HG02943 (cell line): ENCODE data around the gene NDUFB2.
"Not testable (repeated sequence)": the region's sequence is repeated elsewhere in the genome, so short reads cannot be mapped to it uniquely, and the experiment has no call there.

ENCODE experiments used
- ATAC-seq: cut with Tn5 transposase; IDR thresholded peaks from one replicate; pipeline ENCODE4 v1.9.1; 2021; ENCODE audit warnings: mild to moderate bottlenecking, low read depth, moderate library complexity; ENCODE audit not compliant: unreplicated experiment

The NDUFB2 gene

DNA sequence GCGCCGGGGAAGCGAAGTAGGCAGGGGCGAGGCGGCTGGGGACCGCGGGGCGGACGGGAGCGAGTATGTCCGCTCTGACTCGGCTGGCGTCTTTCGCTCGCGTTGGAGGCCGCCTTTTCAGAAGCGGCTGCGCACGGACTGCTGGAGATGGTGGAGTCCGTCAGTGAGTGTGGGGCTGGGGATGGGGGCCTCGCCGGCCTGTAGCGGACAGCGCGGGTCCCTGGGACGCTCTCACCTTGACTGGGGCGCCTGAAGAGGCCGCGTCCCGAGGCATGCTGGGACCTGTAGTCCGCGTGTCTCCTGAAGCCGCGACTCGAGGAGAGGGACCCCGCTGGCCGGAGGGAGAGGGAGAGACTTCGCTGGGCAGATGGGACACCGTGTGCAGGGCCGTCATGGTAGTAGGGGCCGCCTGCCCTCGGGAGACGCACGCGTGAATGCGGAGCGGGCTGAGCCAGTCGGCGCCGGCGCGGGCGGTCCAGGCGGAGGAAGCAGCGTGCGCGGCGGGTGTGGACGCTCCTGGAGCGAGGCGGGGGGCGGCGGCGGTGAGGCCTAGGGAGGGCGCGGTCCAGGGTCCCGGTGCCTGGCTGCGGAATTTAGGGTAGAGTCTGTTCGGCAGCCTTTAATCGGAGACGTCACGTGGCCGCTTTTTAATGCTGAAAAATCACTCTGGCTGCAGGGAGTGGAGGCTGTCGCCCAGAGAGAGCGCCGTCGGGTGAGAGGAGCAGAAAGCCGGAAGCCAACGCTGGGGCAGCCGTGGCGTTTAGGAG is at the start of gene NDUFB2:
TSS of gene NDUFB2 (plus strand) at position 29 of the 767 bp plus-strand sequence. CDS start at position 66, 37 bp downstream.
- ATAC-seq: peak; percentile 88

DNA sequence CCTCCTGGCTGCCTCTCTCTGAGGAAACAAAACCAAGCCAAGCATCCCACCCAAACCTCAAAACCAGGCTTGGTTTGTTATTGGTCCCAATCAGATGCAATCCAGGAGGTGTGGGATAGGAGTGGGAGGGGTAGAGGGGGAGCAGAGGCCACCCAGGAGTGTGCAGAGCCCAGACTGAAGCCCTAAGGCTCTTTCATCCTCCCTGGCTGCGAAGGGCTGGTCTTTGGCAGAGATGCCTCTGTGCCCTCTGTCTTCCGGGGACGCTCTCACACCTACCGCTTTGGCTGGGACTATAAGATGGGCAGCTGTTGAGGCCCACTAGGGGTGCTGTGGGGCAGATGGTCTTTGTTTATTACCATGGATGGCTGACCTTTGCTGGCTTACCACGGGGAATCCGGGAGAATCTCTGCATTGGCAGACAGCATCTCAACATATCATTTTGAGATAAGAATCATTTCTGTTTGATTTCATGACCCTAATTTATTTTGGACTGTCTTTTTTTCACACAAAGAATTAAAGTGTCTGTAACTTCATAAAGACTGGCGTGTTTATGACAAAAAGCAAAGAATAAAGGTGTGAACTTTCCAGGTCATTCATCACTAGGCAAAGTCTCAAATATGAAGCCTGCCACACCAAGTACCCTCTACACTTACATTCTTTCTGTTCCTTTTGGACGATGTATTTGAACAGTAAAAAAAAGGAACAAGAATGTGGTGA is 49.4 kb upstream of the NDUFB2 start:
- ATAC-seq: peak; percentile 95

DNA sequence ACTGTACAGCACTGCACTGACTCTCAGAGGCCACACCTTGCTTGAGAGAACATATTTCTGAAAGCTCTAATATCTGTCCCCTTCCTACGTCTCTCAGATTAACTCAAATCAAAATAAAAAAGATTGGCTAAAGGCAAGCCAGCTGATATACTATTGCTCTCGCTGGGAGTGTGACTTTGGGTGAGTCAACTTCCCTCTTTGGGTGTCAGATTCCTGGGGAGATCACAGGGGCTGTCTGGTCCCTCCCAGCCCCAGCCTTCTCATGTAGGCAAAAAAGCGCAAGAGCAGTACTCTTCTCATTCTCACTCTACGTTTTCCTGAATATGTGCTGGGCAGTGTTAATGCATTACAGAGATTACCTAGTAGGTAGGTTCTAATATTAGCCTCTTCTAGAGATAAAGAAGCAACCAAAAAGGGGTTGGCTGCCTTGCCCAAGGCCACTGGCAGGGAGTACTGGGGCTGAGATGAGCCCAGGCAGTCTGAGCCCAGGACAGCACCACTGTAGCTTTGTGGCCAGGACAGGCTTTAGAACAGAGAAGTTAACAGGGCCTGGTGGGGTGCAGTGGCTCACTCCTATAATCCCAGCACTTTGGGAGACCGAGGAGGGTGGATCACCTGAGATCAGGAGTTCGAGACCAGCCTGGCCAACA is 46.8 kb upstream of the NDUFB2 start:
- no peak for ATAC-seq

DNA sequence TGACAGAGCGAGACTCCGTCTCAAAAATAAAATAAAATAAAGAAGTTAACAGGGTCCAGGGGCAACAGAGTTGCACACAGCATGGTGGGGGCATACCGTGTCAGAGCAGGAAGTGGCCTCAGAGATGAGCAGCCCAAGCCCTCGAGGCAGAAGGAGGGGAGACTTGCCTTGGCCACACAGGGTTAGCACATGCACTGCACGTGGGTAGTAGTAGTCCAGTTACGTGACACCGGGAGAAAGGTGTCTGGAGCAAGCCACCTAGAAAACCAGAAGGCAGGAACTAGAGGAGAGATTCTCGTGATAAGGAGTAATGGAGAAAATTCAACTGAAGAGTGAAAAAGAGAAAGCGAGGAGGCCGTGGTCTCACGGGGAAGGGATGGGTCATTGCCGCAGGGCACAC is 46.1 kb upstream of the NDUFB2 start:
- no peak for ATAC-seq

DNA sequence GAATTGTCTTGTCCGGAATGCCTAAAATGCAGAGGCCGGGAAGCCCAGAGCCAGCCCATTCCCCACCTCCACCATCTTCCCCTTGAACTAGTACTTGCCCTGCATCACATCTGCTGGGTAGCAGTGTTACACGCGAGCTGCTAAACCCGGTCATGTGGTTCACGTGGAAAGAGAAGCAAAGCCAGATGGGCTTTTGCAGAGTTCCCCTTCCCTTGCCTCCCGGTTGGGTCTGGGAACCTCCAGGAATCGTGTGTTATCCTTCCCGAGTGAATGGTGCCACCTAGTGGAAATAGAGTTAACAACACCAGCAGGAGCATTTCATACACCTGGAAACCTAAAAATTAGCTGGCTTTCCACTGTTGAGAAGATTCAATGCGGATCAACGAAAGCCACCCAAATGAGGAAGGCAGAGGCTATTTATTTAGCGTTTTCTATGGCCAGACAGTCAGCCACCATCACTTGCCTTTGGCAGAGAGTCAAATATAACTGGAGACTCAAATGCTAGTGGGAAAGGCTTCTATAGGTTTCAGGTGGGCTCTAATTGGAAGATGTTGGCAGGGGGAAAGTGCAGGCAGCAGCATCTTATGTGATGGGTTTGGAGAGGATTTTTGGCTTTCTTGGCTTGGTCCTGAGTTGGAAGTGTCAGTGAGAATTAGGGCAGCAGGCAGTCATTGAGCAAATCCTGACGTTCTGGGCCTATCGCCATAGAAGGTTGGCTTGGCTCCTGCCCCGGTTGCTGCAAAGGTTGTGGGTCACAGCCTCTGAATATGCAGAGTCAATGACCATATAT is 43.0 kb upstream of the NDUFB2 start:
- no peak for ATAC-seq

DNA sequence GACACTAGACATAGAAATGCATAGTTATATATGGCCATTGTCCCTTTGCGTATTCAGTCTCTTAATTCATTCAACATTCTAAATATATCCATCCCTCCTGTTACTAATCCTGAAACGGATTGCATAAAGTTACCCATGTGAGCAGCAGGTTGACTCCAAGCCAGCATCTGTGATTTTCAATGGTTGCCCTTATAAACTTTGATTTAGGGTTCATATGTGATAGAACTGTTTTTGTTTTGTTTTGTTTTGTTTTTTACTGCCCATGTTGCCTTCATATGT is 42.5 kb upstream of the NDUFB2 start:
- ATAC-seq: no peak

DNA sequence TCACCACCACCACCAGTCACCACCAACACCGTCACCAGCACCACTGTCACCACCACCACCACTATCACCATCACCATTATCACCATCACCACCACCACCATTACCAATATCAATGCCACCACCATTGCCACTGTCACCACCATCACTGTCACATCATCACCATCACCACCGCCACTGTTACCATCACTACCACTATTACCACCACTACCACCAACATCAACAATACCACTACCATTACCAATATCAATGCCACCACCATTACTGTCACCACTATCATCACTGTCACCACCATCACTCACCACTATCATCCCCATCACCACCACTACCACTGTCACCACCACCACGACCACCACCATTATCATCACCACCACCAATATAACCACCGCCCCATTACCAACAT is 41.8 kb upstream of the NDUFB2 start:
- ATAC-seq: no peak

DNA sequence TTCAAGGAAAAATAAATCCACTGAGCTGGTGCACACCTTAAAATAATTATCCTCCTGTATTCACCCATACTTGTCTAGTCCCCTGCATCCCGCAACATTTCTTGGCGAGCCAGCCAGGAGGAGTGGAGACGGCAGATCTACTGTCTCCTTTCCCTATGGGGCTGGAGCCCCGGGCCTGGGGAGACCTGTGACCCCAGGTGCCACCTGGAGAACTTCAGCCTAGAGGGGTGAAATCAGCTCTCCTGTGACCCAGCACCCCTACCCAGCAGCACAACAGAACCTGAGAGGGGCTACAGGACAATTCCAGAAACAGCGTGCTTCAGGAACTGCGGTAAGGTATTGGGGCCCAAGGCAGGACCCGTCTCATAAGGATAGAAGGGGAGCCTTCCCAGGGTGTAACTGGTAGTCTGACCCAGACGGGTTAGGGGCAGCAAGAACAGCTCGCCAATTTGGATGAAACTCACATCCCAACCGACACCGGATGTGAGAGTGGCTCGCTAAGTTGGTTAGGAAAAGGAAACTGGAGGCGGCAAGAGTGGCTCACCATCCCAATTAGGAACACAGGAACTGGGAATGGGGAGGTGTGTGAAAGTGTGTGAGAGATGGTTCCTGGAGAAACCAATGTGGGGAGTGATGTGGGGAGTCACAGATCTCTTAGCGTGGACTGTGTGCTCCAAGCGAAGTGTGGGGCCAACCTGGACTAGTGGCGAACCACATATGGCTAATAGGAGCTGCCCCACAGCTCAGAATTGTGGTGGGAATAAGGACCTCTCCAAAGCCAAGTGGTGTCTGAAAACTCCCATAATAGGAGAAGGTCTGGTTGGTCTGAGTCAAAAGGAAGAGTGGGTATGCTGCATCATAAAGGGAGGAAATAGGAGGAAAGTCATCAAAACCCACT is 40.7 kb upstream of the NDUFB2 start:
- ATAC-seq: no peak

DNA sequence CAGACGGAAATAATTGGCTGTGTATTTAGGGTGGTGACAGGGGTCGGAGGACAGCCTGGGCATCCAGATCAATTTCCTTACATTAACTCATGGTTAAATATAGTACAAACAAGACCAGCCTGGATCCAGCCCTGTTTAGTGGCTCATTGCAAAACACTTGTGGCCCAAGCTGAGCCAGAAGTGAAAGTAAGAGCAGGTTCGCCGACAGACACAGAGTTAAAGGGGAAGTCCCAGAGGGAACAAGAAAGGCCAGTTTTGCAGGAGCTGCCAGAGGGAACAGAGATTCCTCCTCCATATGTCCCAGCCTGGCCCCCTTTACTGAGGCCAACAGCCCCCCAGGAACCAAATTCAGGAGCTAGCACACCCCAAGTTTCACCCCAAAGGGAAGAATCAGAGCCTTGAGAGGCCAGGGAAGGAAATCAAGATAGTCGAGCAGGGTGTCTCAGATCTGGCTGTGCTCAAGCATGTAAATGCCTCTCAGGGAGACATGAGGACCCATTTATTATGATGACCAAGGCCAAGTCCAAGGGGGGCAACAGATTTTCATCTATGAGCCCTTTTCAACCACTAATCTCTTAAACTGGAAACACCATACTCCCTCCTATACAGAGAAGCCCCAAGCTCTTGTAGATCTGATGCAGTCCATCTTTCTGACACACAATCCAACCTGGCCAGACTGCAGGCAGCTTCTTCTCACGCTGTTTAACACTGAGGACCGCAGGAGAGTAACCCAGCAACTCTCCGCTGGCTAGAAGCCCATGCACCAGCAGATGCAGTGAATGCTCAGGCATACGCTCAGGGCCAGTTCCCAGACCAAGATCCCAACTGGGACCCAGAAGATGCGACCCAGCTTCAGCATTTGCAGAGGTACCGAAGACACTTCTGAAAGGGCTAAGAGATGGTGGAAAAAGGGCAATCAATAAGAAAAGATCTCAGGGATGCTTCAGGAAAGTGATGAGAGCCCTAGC is 39.7 kb upstream of the NDUFB2 start:
- peak; percentile 71 for ATAC-seq

DNA sequence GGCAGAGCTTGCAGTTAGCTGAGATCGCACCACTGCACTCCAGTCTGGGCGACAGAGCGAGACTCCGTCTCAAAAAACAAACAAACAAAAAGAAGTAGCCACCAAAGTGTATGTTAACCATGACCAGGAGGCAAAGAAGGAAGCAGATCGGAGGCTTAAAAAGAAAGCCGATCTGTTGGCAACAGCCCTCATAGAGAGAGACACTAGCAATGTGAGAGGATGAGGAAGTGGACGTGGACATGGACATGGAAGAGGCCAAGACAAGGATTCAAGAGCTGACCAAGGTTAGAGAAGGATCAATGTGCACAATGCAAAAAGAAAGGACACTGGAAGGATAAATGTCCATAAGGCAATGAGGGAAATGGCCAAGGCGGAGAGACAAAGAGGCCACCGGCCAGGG is 38.6 kb upstream of the NDUFB2 start:
- no peak for ATAC-seq

DNA sequence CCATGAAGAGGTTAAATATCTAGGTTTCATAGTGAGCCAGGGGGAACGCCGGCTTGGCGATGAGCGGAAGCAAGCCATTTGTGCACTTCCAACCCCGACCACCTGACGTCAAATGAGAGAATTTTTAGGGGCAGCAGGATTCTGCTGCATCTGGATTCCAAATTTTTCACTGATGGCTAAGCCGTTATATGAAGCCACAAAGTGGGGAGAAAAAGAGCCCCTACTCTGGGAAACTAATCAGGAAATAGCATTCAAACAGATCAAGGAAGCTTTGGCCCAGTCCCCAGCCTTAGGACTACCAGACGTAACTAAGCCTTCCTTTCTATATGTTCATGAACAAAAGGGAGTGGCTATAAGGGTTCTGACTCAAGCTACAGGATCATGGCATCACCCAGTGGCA is 36.7 kb upstream of the NDUFB2 start:
- ATAC-seq: no peak

DNA sequence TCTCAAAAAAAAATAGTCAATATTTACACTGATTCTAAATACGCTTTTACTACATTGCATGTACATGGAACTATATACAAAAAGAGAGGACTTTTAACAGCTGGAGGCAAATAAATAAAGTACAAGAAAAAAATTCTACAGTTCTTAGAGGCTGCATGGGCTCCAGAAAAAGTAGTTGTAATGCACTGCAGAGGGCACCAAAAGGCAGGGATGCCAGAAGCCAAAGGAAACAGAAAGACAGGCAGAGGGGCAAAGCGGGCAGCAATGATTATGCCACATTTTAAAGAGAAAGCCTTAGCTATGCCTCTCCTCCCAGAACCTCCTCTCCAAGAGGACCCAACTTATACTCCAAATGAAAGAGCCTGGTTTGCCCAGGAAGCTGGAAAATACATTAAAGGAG is 35.4 kb upstream of the NDUFB2 start:
- ATAC-seq: no peak

DNA sequence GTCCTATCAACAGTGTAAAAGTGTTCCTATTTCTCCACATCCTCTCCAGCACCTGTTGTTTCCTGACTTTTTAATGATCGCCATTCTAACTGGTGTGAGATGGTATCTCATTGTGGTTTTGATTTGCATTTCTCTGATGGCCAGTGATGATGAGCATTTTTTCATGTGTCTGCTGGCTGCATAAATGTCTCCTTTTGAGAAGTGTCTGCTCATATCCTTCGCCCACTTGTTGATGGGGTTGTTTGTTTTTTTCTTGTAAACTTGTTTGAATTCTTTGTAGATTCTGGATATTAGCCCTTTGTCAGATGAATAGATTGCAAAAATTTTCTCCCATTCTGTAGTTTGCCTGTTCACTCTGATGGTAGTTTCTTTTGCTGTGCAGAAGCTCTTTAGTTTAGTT is 33.6 kb upstream of the NDUFB2 start:
- not testable (repeated sequence) for ATAC-seq

DNA sequence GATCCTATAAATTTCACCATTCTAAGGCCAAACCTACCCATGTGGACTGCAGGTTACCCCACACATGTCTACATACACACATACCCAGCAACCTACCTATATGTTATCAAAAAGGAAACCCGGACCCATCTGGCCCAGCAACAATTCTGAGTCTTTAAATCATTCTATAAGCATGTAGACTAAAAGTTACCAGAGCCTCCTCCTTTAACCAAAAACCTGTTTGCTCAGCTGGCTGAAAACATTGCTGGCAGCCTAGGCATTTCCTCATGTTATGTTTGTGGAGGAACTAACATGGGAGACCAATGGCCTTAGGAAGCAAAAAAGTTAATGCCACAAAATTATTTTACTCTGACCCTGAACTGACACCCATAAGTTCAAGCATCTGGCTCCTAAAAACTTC is 29.0 kb upstream of the NDUFB2 start:
- no peak for ATAC-seq

DNA sequence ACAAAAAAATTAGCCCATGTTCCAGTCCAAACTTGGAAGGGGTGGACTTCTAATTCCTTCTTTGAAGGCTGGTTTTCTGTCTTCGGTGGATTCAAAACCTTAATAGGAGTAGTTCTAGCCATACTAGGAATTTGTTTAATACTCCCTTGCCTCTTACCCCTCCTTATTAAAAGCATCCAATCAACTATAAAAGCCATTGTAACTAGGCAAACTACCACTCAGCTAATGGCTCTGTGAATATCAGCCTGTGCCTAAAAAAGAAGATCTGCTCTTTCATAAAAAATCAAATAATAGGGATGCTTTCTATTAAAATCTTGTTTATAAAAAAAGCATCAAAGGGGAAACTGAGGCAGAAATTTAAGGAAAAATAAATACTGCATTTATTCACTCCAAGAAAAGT is 27.9 kb upstream of the NDUFB2 start:
- no peak for ATAC-seq

DNA sequence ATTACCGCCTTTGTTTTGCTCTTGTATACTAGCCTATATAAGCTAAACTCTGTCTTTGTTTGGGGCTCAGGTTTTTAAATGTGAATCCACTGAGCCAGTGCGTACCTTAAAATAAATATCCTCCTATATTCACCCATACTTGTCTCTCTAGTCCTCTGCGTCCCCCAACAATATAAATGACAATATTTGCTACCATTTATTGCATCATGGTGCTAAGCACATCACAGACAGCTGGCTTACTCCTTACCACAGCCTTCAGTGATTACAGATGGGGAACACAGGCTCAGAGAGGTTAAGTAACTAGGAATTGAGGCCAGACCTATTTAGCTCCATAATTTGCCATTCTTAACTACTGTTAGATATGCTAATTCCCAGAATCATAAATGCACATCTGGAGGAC is 27.2 kb upstream of the NDUFB2 start:
- ATAC-seq: no peak

DNA sequence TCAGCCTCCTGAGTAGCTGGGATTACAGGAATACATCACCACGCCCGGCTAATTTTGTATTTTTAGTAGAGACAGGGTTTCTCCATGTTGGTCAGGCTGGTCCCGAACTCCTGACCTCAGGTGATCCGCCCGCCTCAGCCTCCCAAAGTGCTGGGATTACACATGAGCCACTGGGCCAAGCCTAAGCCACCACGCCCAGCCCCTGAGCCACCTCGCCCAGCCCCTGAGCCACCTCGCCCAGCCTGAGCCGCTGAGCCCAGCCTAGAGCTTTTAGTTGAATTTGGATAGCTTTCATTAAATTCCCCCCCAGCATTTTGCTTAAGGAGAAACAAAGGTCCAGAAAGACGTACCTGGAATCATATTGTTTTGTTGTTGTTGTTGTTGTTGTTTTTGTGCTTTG is 26.6 kb upstream of the NDUFB2 start:
- not testable (repeated sequence) for ATAC-seq

DNA sequence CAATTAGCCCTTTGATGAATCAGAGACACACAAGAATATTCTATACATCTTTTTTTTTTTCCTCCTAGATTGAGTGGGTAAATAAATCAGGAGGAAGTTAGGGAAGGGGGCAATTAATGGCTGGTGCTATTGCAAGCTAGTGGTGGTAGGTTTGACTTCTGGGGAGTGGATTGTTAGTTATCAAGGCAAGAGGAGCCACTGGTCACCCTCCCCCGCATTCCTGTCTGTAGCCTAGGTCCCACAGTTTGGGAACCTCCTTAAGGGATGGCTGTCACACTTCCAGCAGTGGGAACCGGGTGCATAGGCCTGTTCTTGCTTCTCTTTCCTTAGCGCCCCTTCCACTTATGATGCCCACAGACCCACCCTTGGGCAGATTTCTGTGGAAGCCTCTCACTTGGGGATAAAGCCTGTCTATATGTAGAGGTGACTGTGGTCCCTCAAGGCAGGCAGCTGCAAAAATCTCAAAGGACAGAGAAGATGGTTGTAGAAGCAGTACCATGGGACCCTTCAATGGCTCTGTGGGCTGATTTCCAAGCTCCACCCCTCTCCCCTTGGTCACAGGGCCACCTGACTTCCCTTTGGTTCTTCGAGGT is 26.1 kb upstream of the NDUFB2 start:
- ATAC-seq: no peak

DNA sequence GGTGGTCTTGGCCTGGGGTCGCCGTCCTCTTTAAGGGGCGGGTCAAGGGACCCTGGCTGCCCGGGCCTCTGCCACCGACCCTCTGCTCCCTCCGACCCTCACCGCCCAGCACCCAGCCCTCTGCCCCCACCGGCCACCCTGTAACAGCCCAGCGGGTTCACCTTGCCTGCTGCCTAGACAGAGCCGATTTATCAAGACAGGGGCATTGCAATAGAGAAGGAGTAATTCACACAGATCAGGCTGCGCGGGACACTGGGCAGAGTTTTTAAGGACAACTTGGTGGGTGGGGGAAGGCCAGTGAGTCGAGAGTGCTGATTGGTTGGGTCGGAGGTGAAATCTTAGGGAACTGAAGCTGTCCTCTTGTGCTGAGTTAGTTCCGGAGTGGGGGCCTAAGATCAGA is 24.5 kb upstream of the NDUFB2 start:
- ATAC-seq: no peak
